Measurements from ENCODE around the gene NEK7. TPM values are rescaled to one million over a fixed set of nuclear protein-coding genes. Genes with fewer than 3 reads are reported as not detected.
A peak's percentile ranks its signal among the peaks of the same experiment; 100 is the strongest.

The NEK7 gene
- 20.7 and 34.7 TPM in 2 replicates for total RNA-seq (ENCODE audit: low replicate concordance)

DNA sequence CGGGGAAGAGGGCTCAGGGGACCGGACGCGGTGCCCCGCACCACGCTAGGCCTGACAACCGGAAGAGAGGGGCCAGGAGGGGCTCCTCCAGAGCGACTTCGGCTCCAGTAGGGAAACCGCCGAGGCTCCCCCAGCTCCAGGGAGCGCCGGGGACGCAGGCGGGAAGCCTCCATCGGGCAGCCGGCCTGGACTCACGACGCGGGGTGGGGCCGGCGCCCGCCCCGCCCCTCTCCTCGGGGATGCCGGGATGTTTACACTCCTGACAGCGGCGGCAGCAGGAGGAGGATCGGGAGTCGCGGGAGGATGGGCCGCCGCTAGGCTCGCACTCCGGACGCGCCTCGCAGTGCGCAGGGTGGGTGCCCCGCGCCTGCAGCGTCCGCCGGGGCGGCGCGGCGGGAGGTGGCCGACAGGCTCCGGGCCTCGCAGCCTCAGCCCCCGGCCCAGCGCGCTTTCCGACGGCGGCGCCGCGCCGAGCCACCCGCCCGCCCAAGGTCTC, at the start of gene NEK7:
Gene NEK7 (plus strand): TSS at position 254 of the 496 bp plus-strand sequence. CDS start 75,583 bp downstream, outside the sequence.
- Histone ChIP-seq H3K4me3 (peak within 1 kb of the TSS; percentile 95), H3K4me2 (peak within 1 kb of the TSS; percentile 93), H3K79me2 (ENCODE audit: low read depth) (peaks cover 37% of the 10 kb centered on the region), H3F3A (ENCODE audit: low read depth) (peaks cover 25% of the 10 kb centered on the region), H2AFZ (replicated peaks) (peak within 1 kb of the TSS; percentile 95), H4K20me1 (ENCODE audit: low read depth) (no peaks in the 10 kb centered on the region), H3K9me3 (ENCODE audit: low read depth) (no peaks in the 10 kb centered on the region), H3K27me3 (no peaks in the 10 kb centered on the region), H3K27ac (peak within 1 kb of the TSS; percentile 79), H3K4me1 (peaks cover 19% of the 10 kb centered on the region), H3K9ac (peak within 1 kb of the TSS; percentile 50), H3K36me3 (no peaks in the 10 kb centered on the region)
- Mint-ChIP-seq H3K36me3 (no peaks in the 10 kb centered on the region), H3K9me3 (no peaks in the 10 kb centered on the region), H3K4me3 (peak within 1 kb of the TSS; percentile 93), H3K27me3 (ENCODE audit: insufficient read depth, low read depth) (peaks cover 7% of the 10 kb centered on the region), H3K4me1 (peaks cover 23% of the 10 kb centered on the region), H3K27ac (peak within 1 kb of the TSS; percentile 80)
- TF ChIP-seq EZH2 (IDR thresholded peaks at IDR 0.05) (no peak), EZH2phosphoT487 (IDR thresholded peaks at IDR 0.05) (no peak)
- TF ChIP-seq, protein P1, sequence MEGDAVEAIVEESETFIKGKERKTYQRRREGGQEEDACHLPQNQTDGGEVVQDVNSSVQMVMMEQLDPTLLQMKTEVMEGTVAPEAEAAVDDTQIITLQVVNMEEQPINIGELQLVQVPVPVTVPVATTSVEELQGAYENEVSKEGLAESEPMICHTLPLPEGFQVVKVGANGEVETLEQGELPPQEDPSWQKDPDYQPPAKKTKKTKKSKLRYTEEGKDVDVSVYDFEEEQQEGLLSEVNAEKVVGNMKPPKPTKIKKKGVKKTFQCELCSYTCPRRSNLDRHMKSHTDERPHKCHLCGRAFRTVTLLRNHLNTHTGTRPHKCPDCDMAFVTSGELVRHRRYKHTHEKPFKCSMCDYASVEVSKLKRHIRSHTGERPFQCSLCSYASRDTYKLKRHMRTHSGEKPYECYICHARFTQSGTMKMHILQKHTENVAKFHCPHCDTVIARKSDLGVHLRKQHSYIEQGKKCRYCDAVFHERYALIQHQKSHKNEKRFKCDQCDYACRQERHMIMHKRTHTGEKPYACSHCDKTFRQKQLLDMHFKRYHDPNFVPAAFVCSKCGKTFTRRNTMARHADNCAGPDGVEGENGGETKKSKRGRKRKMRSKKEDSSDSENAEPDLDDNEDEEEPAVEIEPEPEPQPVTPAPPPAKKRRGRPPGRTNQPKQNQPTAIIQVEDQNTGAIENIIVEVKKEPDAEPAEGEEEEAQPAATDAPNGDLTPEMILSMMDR (IDR thresholded peaks at IDR 0.05): no peak
- peak; percentile 89 for DNase-seq (ENCODE audit: low spot score)

DNA sequence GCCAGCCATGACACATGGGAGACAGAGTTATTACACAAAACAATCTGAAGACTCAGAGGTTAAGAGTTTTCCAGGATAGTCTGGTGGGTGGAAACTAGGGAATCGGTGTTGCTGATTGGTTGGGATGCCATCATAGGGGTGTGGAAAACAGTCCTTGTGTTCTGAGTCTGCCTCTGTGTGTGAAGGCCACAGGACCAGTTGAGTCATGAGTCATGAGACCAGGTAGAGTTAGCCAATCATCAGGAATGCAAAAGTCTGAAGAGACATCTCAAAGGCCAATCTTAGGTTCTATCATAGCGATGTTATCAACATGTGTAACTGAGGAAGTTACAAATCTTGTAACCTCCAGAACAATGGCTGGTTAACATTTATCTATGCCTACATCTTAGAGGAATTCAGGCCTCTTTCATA, 49.7 kb upstream of the NEK7 start:
- Mint-ChIP-seq H3K27me3 (ENCODE audit: insufficient read depth, low read depth) (no peaks in the 10 kb centered on the region), H3K4me3 (no peak overlapping the region), H3K27ac (no peak overlapping the region), H3K36me3 (no peaks in the 10 kb centered on the region), H3K9me3 (peaks cover 2% of the 10 kb centered on the region), H3K4me1 (peaks cover 9% of the 10 kb centered on the region)
- Histone ChIP-seq H3K9ac (no peak overlapping the region), H3K4me2 (no peak overlapping the region), H3F3A (ENCODE audit: low read depth) (no peaks in the 10 kb centered on the region), H3K36me3 (no peaks in the 10 kb centered on the region), H3K79me2 (ENCODE audit: low read depth) (no peaks in the 10 kb centered on the region), H2AFZ (replicated peaks) (no peak overlapping the region), H3K27ac (no peak overlapping the region), H4K20me1 (ENCODE audit: low read depth) (no peaks in the 10 kb centered on the region), H3K9me3 (ENCODE audit: low read depth) (no peaks in the 10 kb centered on the region), H3K27me3 (no peaks in the 10 kb centered on the region), H3K4me1 (peaks cover 10% of the 10 kb centered on the region), H3K4me3 (no peak overlapping the region)
- no peak for DNase-seq (ENCODE audit: low spot score)
- TF ChIP-seq EZH2 (IDR thresholded peaks at IDR 0.05) (no peak), EZH2phosphoT487 (IDR thresholded peaks at IDR 0.05) (no peak)
- TF ChIP-seq, protein P1 (IDR thresholded peaks at IDR 0.05): no peak

DNA sequence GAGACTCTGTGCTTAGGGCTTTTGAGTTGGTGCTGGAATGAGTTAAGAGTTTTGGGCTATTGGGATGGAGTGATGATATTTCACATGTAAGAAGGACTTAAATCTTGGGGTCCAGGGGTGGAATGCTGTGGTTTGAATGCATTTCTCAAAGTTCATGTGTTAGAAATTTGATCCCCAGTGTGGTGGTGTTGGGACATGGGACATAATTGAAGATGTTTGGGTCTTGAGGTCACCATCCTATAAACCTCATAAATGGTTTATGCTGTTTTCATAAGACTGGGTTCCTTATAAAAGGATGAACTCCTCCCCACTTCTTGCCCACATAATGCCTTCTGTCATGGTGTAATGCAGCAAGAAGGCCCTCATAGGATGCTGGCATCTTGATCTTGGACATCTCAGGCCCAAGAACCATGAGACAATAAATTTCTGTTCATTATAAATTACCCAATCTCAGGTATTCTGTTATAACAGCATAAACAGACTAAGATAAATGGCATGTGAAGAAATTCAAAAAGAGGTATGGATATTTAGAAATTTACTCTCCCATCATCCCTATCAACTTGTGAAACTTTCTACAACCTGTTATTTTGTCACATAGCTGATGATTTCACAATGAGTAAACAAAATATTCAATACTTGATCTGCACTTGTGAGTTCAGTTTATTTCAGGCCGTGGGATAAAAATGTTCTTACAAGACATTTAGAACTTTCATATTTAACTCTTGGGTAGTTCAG, 48.0 kb upstream of the NEK7 start:
- Histone ChIP-seq H3K36me3 (no peaks in the 10 kb centered on the region), H2AFZ (replicated peaks) (no peak overlapping the region), H3K79me2 (ENCODE audit: low read depth) (no peaks in the 10 kb centered on the region), H3K4me2 (no peak overlapping the region), H3K4me3 (no peak overlapping the region), H3K27ac (no peak overlapping the region), H3F3A (ENCODE audit: low read depth) (no peaks in the 10 kb centered on the region), H4K20me1 (ENCODE audit: low read depth) (no peaks in the 10 kb centered on the region), H3K27me3 (no peaks in the 10 kb centered on the region), H3K4me1 (peaks cover 10% of the 10 kb centered on the region), H3K9me3 (ENCODE audit: low read depth) (no peaks in the 10 kb centered on the region), H3K9ac (no peak overlapping the region)
- H3K4me1 Mint-ChIP-seq: peaks cover 9% of the 10 kb centered on the region
- TF ChIP-seq EZH2phosphoT487 (IDR thresholded peaks at IDR 0.05): no peak
- TF ChIP-seq EZH2 (IDR thresholded peaks at IDR 0.05): no peak
- TF ChIP-seq, protein P1 (IDR thresholded peaks at IDR 0.05): no peak
- H3K9me3 Mint-ChIP-seq: peaks cover 2% of the 10 kb centered on the region
- H3K36me3 Mint-ChIP-seq: no peaks in the 10 kb centered on the region
- H3K4me3 Mint-ChIP-seq: no peak overlapping the region
- H3K27ac Mint-ChIP-seq: no peak overlapping the region
- no peak for DNase-seq (ENCODE audit: low spot score)
- no peaks in the 10 kb centered on the region for H3K27me3 Mint-ChIP-seq (ENCODE audit: insufficient read depth, low read depth)
